KMS-11 (cell line): ENCODE measurements around the gene GPC2.
"Not testable (repeated sequence)": the region's sequence is repeated elsewhere in the genome, so short reads cannot be mapped to it uniquely, and the experiment has no call there.

Source experiments
- H2AFZ ChIP-seq: fragments of 200-600 bp; sonication (generic); 2 replicates; pipeline ENCODE4 v1.6.1; 2016; ENCODE audit warnings: antibody characterized with exemption, mixed run types, low read depth
- H3K27ac ChIP-seq: fragments of 200-600 bp; sonication (generic); 2 replicates; pipeline ENCODE4 v1.6.1; 2016; ENCODE audit warnings: mild to moderate bottlenecking, mixed run types
- H3K27me3 ChIP-seq: fragments of 200-600 bp; sonication (generic); 2 replicates; pipeline ENCODE4 v1.6.1; 2017; ENCODE audit warnings: mild to moderate bottlenecking, low read depth, mixed run types, moderate library complexity; ENCODE audit not compliant: insufficient read depth
- H3K36me3 ChIP-seq: fragments of 200-600 bp; sonication (generic); 2 replicates; pipeline ENCODE4 v1.6.1; 2017; ENCODE audit warnings: mild to moderate bottlenecking, mixed run types; ENCODE audit not compliant: insufficient read depth
- H3K4me1 ChIP-seq: fragments of 200-600 bp; sonication (generic); 2 replicates; pipeline ENCODE4 v1.6.1; 2016; ENCODE audit warnings: mild to moderate bottlenecking, low read depth, mixed run types; ENCODE audit not compliant: poor library complexity, severe bottlenecking
- H3K4me2 ChIP-seq: fragments of 200-600 bp; sonication (generic); 2 replicates; pipeline ENCODE4 v1.7.0; 2016; ENCODE audit warnings: mild to moderate bottlenecking, mixed run types
- H3K4me3 ChIP-seq: fragments of 200-600 bp; sonication (generic); IDR thresholded peaks from 2 replicates; pipeline ENCODE4 v1.6.1; 2017; ENCODE audit warnings: low read depth, low read length, mixed read lengths; ENCODE audit not compliant: insufficient read depth
- H3K79me2 ChIP-seq: fragments of 200-600 bp; sonication (generic); 2 replicates; pipeline ENCODE4 v1.6.1; 2016; ENCODE audit warnings: low read depth, mixed run types; ENCODE audit not compliant: insufficient read depth
- H3K9ac ChIP-seq: fragments of 200-600 bp; sonication (generic); 2 replicates; pipeline ENCODE4 v1.6.1; 2016; ENCODE audit warnings: mild to moderate bottlenecking, mixed run types
- H4K20me1 ChIP-seq: fragments of 200-600 bp; sonication (generic); 2 replicates; pipeline ENCODE4 v1.6.1; 2016; ENCODE audit warnings: mild to moderate bottlenecking, mixed run types; ENCODE audit not compliant: insufficient read depth
- TF ChIP-seq, protein P1 (sequence below): fragments of 200-600 bp; sonication (generic); conservative IDR thresholded peaks from 2 replicates; pipeline ENCODE4 v1.6.1; 2017; ENCODE audit warnings: low read depth, mild to moderate bottlenecking, antibody characterized with exemption, low read length, moderate library complexity, mixed read lengths

Gene GPC2

DNA sequence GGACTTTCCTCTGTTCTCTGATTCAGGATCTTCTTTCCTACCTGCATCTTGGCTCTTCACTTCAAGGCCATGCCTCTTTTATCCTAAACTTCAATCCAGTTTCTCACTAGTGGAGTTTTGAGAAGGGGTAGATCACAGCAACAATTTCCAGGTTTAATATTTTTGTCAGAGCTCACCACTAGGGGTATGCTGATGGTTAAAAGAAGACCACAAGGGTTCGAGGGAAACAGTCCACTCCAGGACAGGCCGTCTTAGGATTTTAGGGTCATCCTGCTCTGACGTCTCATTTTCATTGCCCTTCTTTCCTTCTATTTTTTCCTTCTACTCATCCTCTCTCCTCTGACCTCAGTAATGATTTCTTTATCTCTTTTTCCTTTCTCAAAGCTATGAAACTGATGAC, 11.9 kb upstream of the GPC2 start:
- Histone ChIP-seq H3K9ac (no peak overlapping the region), H3K27ac (no peak overlapping the region), H2AFZ (no peak overlapping the region), H3K4me3 (no peak overlapping the region), H3K4me2 (no peak overlapping the region), H3K36me3 (no peaks in the 10 kb centered on the region), H3K27me3 (no peaks in the 10 kb centered on the region), H4K20me1 (no peaks in the 10 kb centered on the region), H3K79me2 (no peaks in the 10 kb centered on the region), H3K4me1 (peaks cover 7% of the 10 kb centered on the region)
- TF ChIP-seq, protein P1, sequence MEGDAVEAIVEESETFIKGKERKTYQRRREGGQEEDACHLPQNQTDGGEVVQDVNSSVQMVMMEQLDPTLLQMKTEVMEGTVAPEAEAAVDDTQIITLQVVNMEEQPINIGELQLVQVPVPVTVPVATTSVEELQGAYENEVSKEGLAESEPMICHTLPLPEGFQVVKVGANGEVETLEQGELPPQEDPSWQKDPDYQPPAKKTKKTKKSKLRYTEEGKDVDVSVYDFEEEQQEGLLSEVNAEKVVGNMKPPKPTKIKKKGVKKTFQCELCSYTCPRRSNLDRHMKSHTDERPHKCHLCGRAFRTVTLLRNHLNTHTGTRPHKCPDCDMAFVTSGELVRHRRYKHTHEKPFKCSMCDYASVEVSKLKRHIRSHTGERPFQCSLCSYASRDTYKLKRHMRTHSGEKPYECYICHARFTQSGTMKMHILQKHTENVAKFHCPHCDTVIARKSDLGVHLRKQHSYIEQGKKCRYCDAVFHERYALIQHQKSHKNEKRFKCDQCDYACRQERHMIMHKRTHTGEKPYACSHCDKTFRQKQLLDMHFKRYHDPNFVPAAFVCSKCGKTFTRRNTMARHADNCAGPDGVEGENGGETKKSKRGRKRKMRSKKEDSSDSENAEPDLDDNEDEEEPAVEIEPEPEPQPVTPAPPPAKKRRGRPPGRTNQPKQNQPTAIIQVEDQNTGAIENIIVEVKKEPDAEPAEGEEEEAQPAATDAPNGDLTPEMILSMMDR: peak; percentile 16

DNA sequence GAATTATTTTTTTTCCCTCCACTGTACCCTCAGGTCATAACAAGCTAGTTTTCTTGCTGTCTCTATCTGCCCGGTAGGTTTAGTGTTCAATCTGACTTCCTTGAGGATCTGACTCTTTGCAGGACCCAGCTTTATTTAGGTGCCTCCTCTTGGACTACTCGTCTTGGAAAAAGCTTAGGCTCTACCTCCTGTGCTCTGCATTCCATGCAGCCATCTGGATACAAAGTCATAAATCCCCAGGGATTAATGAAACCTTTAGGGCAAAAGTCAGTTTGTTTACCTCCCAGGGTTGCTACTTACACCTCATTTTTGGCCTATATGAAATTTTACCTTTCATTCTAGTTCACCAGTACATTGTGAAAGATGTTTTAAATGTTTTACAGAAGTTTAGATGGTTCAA, 8.5 kb upstream of the GPC2 start:
- Histone ChIP-seq H3K4me2 (no peak overlapping the region), H3K9ac (no peak overlapping the region), H3K27ac (no peak overlapping the region), H2AFZ (no peak overlapping the region), H4K20me1 (no peaks in the 10 kb centered on the region), H3K27me3 (no peaks in the 10 kb centered on the region; the same call in 1 of the 2 replicates), H3K36me3 (no peaks in the 10 kb centered on the region), H3K4me1 (peaks cover 6% of the 10 kb centered on the region), H3K4me3 (no peak overlapping the region), H3K79me2 (no peaks in the 10 kb centered on the region)
- TF ChIP-seq, protein P1: no peak

DNA sequence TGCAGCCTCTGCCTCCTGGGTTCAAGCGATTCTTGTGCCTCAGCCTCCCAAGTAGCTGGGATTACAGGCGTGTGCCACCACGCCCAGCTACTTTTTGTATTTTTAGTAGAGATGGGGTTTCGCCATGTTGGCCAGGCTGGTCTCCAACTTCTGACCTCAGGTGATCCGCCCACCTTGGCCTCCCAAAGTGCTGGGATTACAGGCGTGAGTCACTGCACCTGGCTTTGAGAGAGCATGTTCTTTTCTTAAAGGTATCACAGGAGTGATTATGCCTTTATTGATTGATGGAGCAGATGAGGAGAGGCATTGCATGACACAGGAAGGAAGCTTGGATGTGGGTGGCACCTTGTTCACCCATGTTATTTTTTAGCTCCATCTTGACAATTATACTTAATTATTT, 5.9 kb upstream of the GPC2 start:
- not testable (repeated sequence) for H3K79me2 ChIP-seq, H3K27ac ChIP-seq, H3K36me3 ChIP-seq, H3K4me1 ChIP-seq, H2AFZ ChIP-seq, H3K4me3 ChIP-seq, H4K20me1 ChIP-seq, H3K4me2 ChIP-seq, H3K27me3 ChIP-seq, H3K9ac ChIP-seq

DNA sequence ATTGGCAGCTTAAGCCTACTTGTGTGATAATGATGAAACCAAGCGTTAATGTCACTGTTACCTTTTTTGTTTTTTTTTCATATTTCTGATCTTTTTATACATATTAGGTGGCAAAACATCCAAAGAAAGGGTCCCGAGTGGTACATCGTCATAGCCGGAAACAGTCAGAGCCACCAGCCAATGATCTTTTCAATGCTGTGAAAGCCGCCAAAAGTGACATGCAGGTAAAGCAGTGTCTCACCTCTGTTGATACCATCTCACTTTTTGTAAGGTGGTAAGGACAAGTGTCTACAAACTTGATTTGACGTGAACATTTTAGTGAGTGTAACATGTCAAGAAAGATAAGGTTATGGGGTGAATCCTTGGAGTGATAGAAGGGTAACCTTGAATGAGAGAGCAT, 5.4 kb upstream of the GPC2 start:
- not testable (repeated sequence) for H3K27me3 ChIP-seq, H4K20me1 ChIP-seq, H3K36me3 ChIP-seq, H3K4me1 ChIP-seq, H2AFZ ChIP-seq, H3K4me3 ChIP-seq, H3K27ac ChIP-seq, H3K4me2 ChIP-seq, H3K79me2 ChIP-seq, H3K9ac ChIP-seq

DNA sequence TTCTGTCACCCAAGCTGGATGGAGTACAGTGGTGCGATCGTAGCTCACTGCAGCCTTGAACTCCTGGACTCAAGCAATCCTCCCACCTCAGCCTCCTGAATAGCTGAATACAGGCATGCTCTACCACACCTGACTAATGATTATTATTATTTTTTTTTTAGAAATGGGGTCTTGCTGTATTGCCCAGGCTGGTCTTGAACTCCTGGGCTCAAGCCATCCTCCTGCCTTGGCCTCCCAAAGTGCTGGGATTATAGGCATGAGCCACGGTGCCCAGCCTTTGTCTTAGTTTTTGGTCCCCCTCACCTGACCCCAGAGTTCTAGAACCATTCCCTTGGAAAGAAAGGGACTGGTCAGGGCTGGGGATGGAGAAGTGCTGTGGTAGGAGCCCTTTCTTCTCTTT, 2.9 kb upstream of the GPC2 start:
- H3K4me1 ChIP-seq, H2AFZ ChIP-seq, H3K27ac ChIP-seq, H4K20me1 ChIP-seq, H3K9ac ChIP-seq, H3K79me2 ChIP-seq, H3K4me3 ChIP-seq, H3K36me3 ChIP-seq, H3K4me2 ChIP-seq: not testable (repeated sequence)
- peaks cover 21% of the 10 kb centered on the region for H3K27me3 ChIP-seq

DNA sequence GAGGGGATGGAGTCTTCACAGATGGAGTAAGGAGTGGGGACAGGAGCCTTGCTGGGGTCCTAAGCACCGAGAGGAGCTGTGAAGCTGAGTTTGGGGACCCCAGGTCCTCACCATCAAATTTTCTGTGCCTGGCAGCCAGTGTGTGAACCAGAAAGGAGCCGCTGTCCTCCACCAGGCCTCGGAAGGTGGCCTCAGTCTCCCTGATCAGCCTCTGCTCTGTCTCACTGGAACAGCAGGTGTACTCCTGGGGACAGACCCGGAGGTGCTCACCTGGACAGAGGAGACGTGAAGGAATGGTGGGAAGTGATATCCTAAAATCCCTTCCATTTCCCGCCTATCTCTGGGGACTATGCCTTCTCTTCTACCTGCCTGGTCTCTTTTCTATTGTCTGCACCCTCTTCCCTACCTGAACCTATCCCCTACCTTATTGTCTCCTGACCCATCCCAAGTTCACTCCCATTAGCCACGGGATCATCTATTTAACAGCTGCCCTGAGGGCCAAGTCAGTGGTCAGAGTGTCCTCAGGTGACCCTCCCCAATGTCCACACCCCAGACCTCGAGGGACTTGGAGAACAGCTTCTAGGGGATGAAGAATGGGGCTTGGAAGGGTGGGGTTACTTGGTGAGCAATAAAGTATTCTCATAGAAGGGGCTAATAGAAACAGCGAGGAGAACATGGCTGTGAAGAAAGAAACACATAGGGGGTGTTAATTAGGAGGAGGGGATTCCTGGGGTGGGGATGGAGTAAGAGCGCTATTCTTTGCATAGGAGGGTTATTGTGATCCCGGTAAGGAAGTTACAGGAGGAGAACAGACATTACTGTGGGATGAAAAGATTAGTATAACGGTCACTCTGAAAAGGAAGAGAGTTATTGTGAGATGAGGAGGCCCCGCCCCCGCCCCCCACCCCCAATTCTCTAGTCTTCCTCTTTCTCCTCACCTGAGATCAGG, 811 bp downstream of the GPC2 start:
- no peaks in the 10 kb centered on the region for H3K79me2 ChIP-seq
- H3K27ac ChIP-seq: no peak overlapping the region
- no peaks in the 10 kb centered on the region for H3K36me3 ChIP-seq
- TF ChIP-seq, protein P1: no peak
- peaks cover 3% of the 10 kb centered on the region for H3K4me1 ChIP-seq
- H2AFZ ChIP-seq: peak overlapping the region; percentile 100
- H3K27me3 ChIP-seq: peaks cover 49% of the 10 kb centered on the region
- H4K20me1 ChIP-seq: no peaks in the 10 kb centered on the region
- no peak overlapping the region for H3K4me3 ChIP-seq
- no peak overlapping the region for H3K9ac ChIP-seq
- H3K4me2 ChIP-seq: peak overlapping the region; percentile 100
